ENCODE results near the gene NUB1. TPM values are rescaled to one million over a fixed set of nuclear protein-coding genes. Genes with fewer than 3 reads are reported as not detected.

Gene NUB1
- total RNA-seq, 2 experiments from 2014 or later = 62.1 to 67.3 TPM

- Mint-ChIP-seq H3K4me1 (peaks cover 35% of the 10 kb centered on the region), H3K4me3 (peak overlapping the region; percentile 48), H3K27me3 (peaks cover 3% of the 10 kb centered on the region), H3K36me3 (ENCODE audit: low read depth) (peaks cover 11% of the 10 kb centered on the region), H3K27ac (peak overlapping the region; percentile 73), H3K9me3 (peaks cover 2% of the 10 kb centered on the region)
- CTCF ChIA-PET = interaction anchor here (1.8 to 5.4 kb wide), 3 partner anchors 12 to 109 kb away, joined by 11 to 71 read pairs (median 17); no protein-coding TSS in a partner anchor
- peak; percentile 30 for DNase-seq
- POLR2A ChIA-PET = interaction anchor here (0.6 to 2.4 kb wide), 8 partner anchors 10 to 179 kb away, joined by 3 to 13 read pairs (median 5); no protein-coding TSS in a partner anchor
Observed at GRCh38 chr7:151339651-151340382, 1.8 kb upstream of the NUB1 start.

GRCh38 chr7:151340794-151341356, 737 bp upstream of the NUB1 start:
- Mint-ChIP-seq H3K36me3 (ENCODE audit: low read depth) (peaks cover 17% of the 10 kb centered on the region), H3K4me1 (peaks cover 37% of the 10 kb centered on the region), H3K27me3 (peaks cover 3% of the 10 kb centered on the region), H3K4me3 (peak overlapping the region; percentile 78), H3K9me3 (peaks cover 2% of the 10 kb centered on the region), H3K27ac (peak overlapping the region; percentile 73)
- DNase-seq = no peak
- POLR2A ChIA-PET = interaction anchor here (0.6 to 2.8 kb wide), 11 partner anchors 9 to 282 kb away, joined by 3 to 56 read pairs (median 4); partner anchors contain the start of genes CHPF2 and RHEB
- CTCF ChIA-PET = interaction anchor here (0.6 to 5.4 kb wide), 7 partner anchors 10 to 108 kb away, joined by 3 to 71 read pairs (median 10); no protein-coding TSS in a partner anchor

- Mint-ChIP-seq H3K27ac (peak overlapping the region; percentile 76), H3K27me3 (no peaks in the 10 kb centered on the region), H3K36me3 (ENCODE audit: low read depth) (peaks cover 27% of the 10 kb centered on the region), H3K4me3 (peak overlapping the region; percentile 78), H3K9me3 (peaks cover 2% of the 10 kb centered on the region), H3K4me1 (peaks cover 32% of the 10 kb centered on the region)
- ChIA-PET POLR2A (interaction anchor here (0.8 to 2.8 kb wide), 5 partner anchors 10 to 284 kb away, joined by 3 to 56 read pairs (median 4); partner anchors contain the start of gene RHEB), CTCF (interaction anchor here (1.0 to 5.4 kb wide), 6 partner anchors 9 to 106 kb away, joined by 3 to 71 read pairs (median 10); no protein-coding TSS in a partner anchor)
- DNase-seq = no peak
Observed at GRCh38 chr7:151342102-151342646, 562 bp downstream of the NUB1 start.

GRCh38 chr7:151342811-151343210, 1.2 kb downstream of the NUB1 start:
- ChIA-PET POLR2A (interaction anchor here (1.0 to 2.8 kb wide), 3 partner anchors 9 to 96 kb away, joined by 3 to 56 read pairs (median 4); no protein-coding TSS in a partner anchor), CTCF (interaction anchor here (1.2 to 5.4 kb wide), 4 partner anchors 9 to 32 kb away, joined by 3 to 71 read pairs (median 24); no protein-coding TSS in a partner anchor)
- no peaks in the 10 kb centered on the region for H3K27me3 Mint-ChIP-seq
- no peak for DNase-seq
- H3K4me3 Mint-ChIP-seq = peak overlapping the region; percentile 78
- peaks cover 34% of the 10 kb centered on the region for H3K4me1 Mint-ChIP-seq
- H3K9me3 Mint-ChIP-seq = peaks cover 2% of the 10 kb centered on the region
- H3K36me3 Mint-ChIP-seq (ENCODE audit: low read depth) = peaks cover 29% of the 10 kb centered on the region
- H3K27ac Mint-ChIP-seq = peak overlapping the region; percentile 76

- peaks cover 2% of the 10 kb centered on the region for H3K9me3 Mint-ChIP-seq
- peaks cover 37% of the 10 kb centered on the region for H3K4me1 Mint-ChIP-seq
- peak overlapping the region; percentile 48 for H3K4me3 Mint-ChIP-seq
- no peak overlapping the region for H3K27ac Mint-ChIP-seq
- ChIA-PET CTCF (interaction anchor here (1.2 to 5.4 kb wide), 4 partner anchors 8 to 33 kb away, joined by 3 to 71 read pairs (median 24); no protein-coding TSS in a partner anchor), POLR2A (interaction anchor here (1.0 to 2.8 kb wide), 3 partner anchors 8 to 97 kb away, joined by 3 to 56 read pairs (median 4); no protein-coding TSS in a partner anchor)
- peaks cover 34% of the 10 kb centered on the region for H3K36me3 Mint-ChIP-seq (ENCODE audit: low read depth)
- DNase-seq = no peak
- H3K27me3 Mint-ChIP-seq = no peaks in the 10 kb centered on the region
Observed at GRCh38 chr7:151343516-151343915, 1.9 kb downstream of the NUB1 start.

GRCh38 chr7:151345576-151346469, 4.2 kb downstream of the NUB1 start:
- H3K27ac Mint-ChIP-seq = no peak overlapping the region
- peaks cover 42% of the 10 kb centered on the region for H3K36me3 Mint-ChIP-seq (ENCODE audit: low read depth)
- H3K4me1 Mint-ChIP-seq = peaks cover 40% of the 10 kb centered on the region

GRCh38 chr7:151346470-151346769, 4.8 kb downstream of the NUB1 start:
- Mint-ChIP-seq H3K27me3 (no peaks in the 10 kb centered on the region), H3K4me3 (no peak overlapping the region), H3K27ac (no peak overlapping the region), H3K9me3 (no peaks in the 10 kb centered on the region), H3K36me3 (ENCODE audit: low read depth) (peaks cover 42% of the 10 kb centered on the region), H3K4me1 (peaks cover 42% of the 10 kb centered on the region)
- DNase-seq = no peak
- ChIA-PET CTCF (no interaction called here), POLR2A (no interaction called here)

More at GRCh38 chr7:151345576-151346469, 4.2 kb downstream of the NUB1 start:
- no peak for DNase-seq
- H3K4me3 Mint-ChIP-seq = no peak overlapping the region
- no peaks in the 10 kb centered on the region for H3K27me3 Mint-ChIP-seq
- CTCF ChIA-PET = interaction anchor here (1.3 to 4.6 kb wide), 2 partner anchors 30 to 102 kb away, joined by 3 to 38 read pairs; no protein-coding TSS in a partner anchor
- POLR2A ChIA-PET = no interaction called here
- no peaks in the 10 kb centered on the region for H3K9me3 Mint-ChIP-seq

GRCh38 chr7:151347200-151347599, 5.6 kb downstream of the NUB1 start:
- POLR2A ChIA-PET = no interaction called here
- H3K36me3 Mint-ChIP-seq (ENCODE audit: low read depth) = peaks cover 49% of the 10 kb centered on the region
- H3K4me1 Mint-ChIP-seq = peaks cover 48% of the 10 kb centered on the region
- CTCF ChIA-PET = interaction anchor here (0.7 kb wide), 1 partner anchor 100 kb away, joined by 3 read pairs; no protein-coding TSS in a partner anchor
- no peak overlapping the region for H3K4me3 Mint-ChIP-seq
- DNase-seq = no peak
- H3K27me3 Mint-ChIP-seq = no peaks in the 10 kb centered on the region
- H3K27ac Mint-ChIP-seq = no peak overlapping the region
- no peaks in the 10 kb centered on the region for H3K9me3 Mint-ChIP-seq

GRCh38 chr7:151348970-151349369, 7.4 kb downstream of the NUB1 start:
- CTCF ChIA-PET = interaction anchor here (4.0 to 9.4 kb wide), 2 partner anchors 32 to 39 kb away, joined by 42 to 143 read pairs; no protein-coding TSS in a partner anchor

GRCh38 chr7:151349507-151349853, 7.9 kb downstream of the NUB1 start:
- ChIA-PET CTCF (interaction anchor here (1.0 to 9.4 kb wide), 10 partner anchors 8 to 283 kb away, joined by 3 to 143 read pairs (median 14); partner anchors contain the start of genes ABCF2 and NUB1), POLR2A (interaction anchor here (1.0 to 4.9 kb wide), 6 partner anchors 7 to 283 kb away, joined by 3 to 56 read pairs (median 6); partner anchors contain the start of gene NUB1)
- H3K9me3 Mint-ChIP-seq = no peaks in the 10 kb centered on the region
- H3K27ac Mint-ChIP-seq = peak overlapping the region; percentile 94
- no peak for DNase-seq
- H3K36me3 Mint-ChIP-seq (ENCODE audit: low read depth) = peaks cover 56% of the 10 kb centered on the region
- H3K4me3 Mint-ChIP-seq = peak overlapping the region; percentile 69
- H3K27me3 Mint-ChIP-seq = no peaks in the 10 kb centered on the region
- H3K4me1 Mint-ChIP-seq = peaks cover 55% of the 10 kb centered on the region

More at GRCh38 chr7:151348970-151349369, 7.4 kb downstream of the NUB1 start:
- Mint-ChIP-seq H3K4me3 (peak overlapping the region; percentile 69), H3K9me3 (no peaks in the 10 kb centered on the region), H3K27me3 (no peaks in the 10 kb centered on the region), H3K4me1 (peaks cover 55% of the 10 kb centered on the region), H3K27ac (peak overlapping the region; percentile 94), H3K36me3 (ENCODE audit: low read depth) (peaks cover 52% of the 10 kb centered on the region)
- POLR2A ChIA-PET = no interaction called here
- DNase-seq = no peak

- H3K4me1 Mint-ChIP-seq = peaks cover 57% of the 10 kb centered on the region
- H3K36me3 Mint-ChIP-seq (ENCODE audit: low read depth) = peaks cover 62% of the 10 kb centered on the region
- peak; percentile 57 for DNase-seq
- H3K27ac Mint-ChIP-seq = peak overlapping the region; percentile 95
- no peaks in the 10 kb centered on the region for H3K9me3 Mint-ChIP-seq
- H3K4me3 Mint-ChIP-seq = peak overlapping the region; percentile 69
- POLR2A ChIA-PET = interaction anchor here (1.0 to 4.9 kb wide), 11 partner anchors 9 to 281 kb away, joined by 4 to 56 read pairs (median 6); partner anchors contain the start of genes NUB1 and RHEB
- H3K27me3 Mint-ChIP-seq = no peaks in the 10 kb centered on the region
- CTCF ChIA-PET = interaction anchor here (0.7 to 9.4 kb wide), 23 partner anchors 10 to 281 kb away, joined by 3 to 143 read pairs (median 4); partner anchors contain the start of genes ABCF2, NUB1 and RHEB
Observed at GRCh38 chr7:151351027-151351426, 9.4 kb downstream of the NUB1 start.

Measured in activated CD4-positive, alpha-beta memory T cell treated with anti-CD3 and anti-CD28 coated beads, Interleukin-2, amount 10 ng/mL, durations not matched to agents 7 days and 5 days (primary cell).